H9 (cell line): ENCODE measurements around the gene WDR82. TPM values are rescaled to one million over a fixed set of nuclear protein-coding genes. Genes with fewer than 3 reads are reported as not detected.
A peak's percentile ranks its signal among the peaks of the same experiment; 100 is the strongest.

ENCODE experiments used
- DNase-seq: peaks from one replicate; pipeline ENCODE4 v3.0.0-alpha.2; 2017
- H2AFZ ChIP-seq: one replicate; pipeline ENCODE4 v1.6.1; 2013; ENCODE audit warnings: mild to moderate bottlenecking, low read length, control low read depth, moderate library complexity
- H2AK5ac ChIP-seq: 2 replicates; pipeline ENCODE4 v1.6.1; 2013; ENCODE audit warnings: low read length, control low read depth, mixed read lengths; ENCODE audit not compliant: insufficient read length
- H2BK120ac ChIP-seq: one replicate; pipeline ENCODE4 v1.6.1; 2013; ENCODE audit warnings: low read depth, mild to moderate bottlenecking, low read length, control low read depth, inconsistent platforms; ENCODE audit not compliant: poor library complexity, severe bottlenecking
- H2BK12ac ChIP-seq: 2 replicates; pipeline ENCODE4 v1.6.1; 2013; ENCODE audit warnings: low read length, control low read depth, mixed read lengths, low read depth; ENCODE audit not compliant: insufficient read length
- H2BK15ac ChIP-seq: 2 replicates; pipeline ENCODE4 v1.6.1; 2013; ENCODE audit warnings: low read depth, low read length, control low read depth
- H2BK20ac ChIP-seq: one replicate; pipeline ENCODE4 v1.6.1; 2013; ENCODE audit warnings: low read depth, mild to moderate bottlenecking, low read length, control low read depth, inconsistent platforms; ENCODE audit not compliant: poor library complexity, severe bottlenecking
- H2BK5ac ChIP-seq: 2 replicates; pipeline ENCODE4 v1.6.1; 2013; ENCODE audit warnings: low read length, control low read depth, mixed read lengths; ENCODE audit not compliant: insufficient read length
- H3K14ac ChIP-seq: 2 replicates; pipeline ENCODE4 v1.6.1; 2013; ENCODE audit warnings: low read length, control low read depth; ENCODE audit not compliant: insufficient read depth
- H3K18ac ChIP-seq: 2 replicates; pipeline ENCODE4 v1.6.1; 2013; ENCODE audit warnings: low read depth, mild to moderate bottlenecking, mixed read lengths, low read length, control low read depth; ENCODE audit not compliant: insufficient read length
- H3K23ac ChIP-seq: 2 replicates; pipeline ENCODE4 v1.6.1; 2013; ENCODE audit warnings: low read length, control low read depth, mixed read lengths, low read depth; ENCODE audit not compliant: insufficient read length
- H3K23me2 ChIP-seq: 2 replicates; pipeline ENCODE4 v1.6.1; 2013; ENCODE audit warnings: low read depth, mild to moderate bottlenecking, mixed read lengths, low read length, control low read depth; ENCODE audit not compliant: insufficient read length, poor library complexity, severe bottlenecking
- H3K27ac ChIP-seq: 2 replicates; pipeline ENCODE4 v1.5.1; 2013; ENCODE audit warnings: low read length, control low read depth, mixed read lengths, low read depth; ENCODE audit not compliant: insufficient read length
- H3K27me3 ChIP-seq: 2 replicates; pipeline ENCODE4 v1.6.1; 2013; ENCODE audit warnings: low read length, control low read depth, inconsistent platforms; ENCODE audit not compliant: insufficient read depth
- H3K4ac ChIP-seq: 2 replicates; pipeline ENCODE4 v1.6.1; 2013; ENCODE audit warnings: low read depth, mild to moderate bottlenecking, control low read depth, inconsistent platforms, low read length, moderate library complexity
- H3K4me1 ChIP-seq: 2 replicates; pipeline ENCODE4 v1.6.1; 2013; ENCODE audit warnings: low read length, control low read depth, inconsistent platforms; ENCODE audit not compliant: insufficient read depth
- H3K4me2 ChIP-seq: 2 replicates; pipeline ENCODE4 v1.6.1; 2013; ENCODE audit warnings: low read length, control low read depth, mixed read lengths; ENCODE audit not compliant: insufficient read length, insufficient read depth
- H3K56ac ChIP-seq: 2 replicates; pipeline ENCODE4 v1.6.1; 2013; ENCODE audit warnings: low read depth, mild to moderate bottlenecking, mixed read lengths, low read length, control low read depth; ENCODE audit not compliant: insufficient read length
- H3K79me1 ChIP-seq: 2 replicates; pipeline ENCODE4 v1.6.1; 2013; ENCODE audit warnings: low read depth, mild to moderate bottlenecking, moderate library complexity, low read length, control low read depth, inconsistent platforms; ENCODE audit not compliant: insufficient read depth, poor library complexity, severe bottlenecking
- H3K79me2 ChIP-seq: 2 replicates; pipeline ENCODE4 v1.6.1; 2013; ENCODE audit warnings: low read length, control low read depth, inconsistent platforms; ENCODE audit not compliant: insufficient read depth
- H3K9ac ChIP-seq: 2 replicates; pipeline ENCODE4 v1.6.1; 2013; ENCODE audit warnings: low read length, control low read depth, mixed read lengths; ENCODE audit not compliant: insufficient read length; ENCODE audit errors: extremely low read depth
- H3K9me3 ChIP-seq: one replicate; pipeline ENCODE4 v1.6.1; 2013; ENCODE audit warnings: low read depth, low read length, inconsistent platforms; ENCODE audit not compliant: control insufficient read depth
- H3T11ph ChIP-seq: one replicate; pipeline ENCODE4 v1.6.1; 2013; ENCODE audit warnings: mild to moderate bottlenecking, low read length, control low read depth, inconsistent platforms
- H4K20me1 ChIP-seq: one replicate; pipeline ENCODE4 v1.6.1; 2013; ENCODE audit not compliant: control insufficient read depth, insufficient read length, insufficient read depth
- H4K5ac ChIP-seq: 2 replicates; pipeline ENCODE4 v1.6.1; 2013; ENCODE audit warnings: low read depth, mild to moderate bottlenecking, mixed read lengths, low read length, control low read depth; ENCODE audit not compliant: insufficient read length
- H4K8ac ChIP-seq: replicated peaks from 2 replicates; pipeline ENCODE4 v1.6.1; 2013; ENCODE audit warnings: low read length, control low read depth, mixed read lengths, low read depth; ENCODE audit not compliant: insufficient read length
- H4K91ac ChIP-seq: 2 replicates; pipeline ENCODE4 v1.6.1; 2013; ENCODE audit warnings: low read depth, mild to moderate bottlenecking, moderate library complexity, mixed read lengths, low read length, control low read depth; ENCODE audit not compliant: insufficient read length
- H3K27ac Mint-ChIP-seq, 3 experiments: 2 replicates in 2 of 3; 3 replicates in 1 of 3; pipeline ENCODE4 v1.8.0; 2020 to 2021; ENCODE audit warnings: mixed read lengths in 3 of 3, mild to moderate bottlenecking in 1 of 3, moderate library complexity in 1 of 3
- H3K27me3 Mint-ChIP-seq: 2 replicates; pipeline ENCODE4 v1.8.0; 2021; ENCODE audit warnings: low read depth, mild to moderate bottlenecking, moderate library complexity, mixed read lengths
- H3K36me3 Mint-ChIP-seq, 3 experiments: 2 replicates in 2 of 3; 3 replicates in 1 of 3; pipeline ENCODE4 v1.8.0; 2020 to 2021; ENCODE audit warnings: low read depth in 3 of 3, mixed read lengths in 3 of 3; ENCODE audit not compliant: insufficient read depth in 1 of 3
- H3K4me1 Mint-ChIP-seq, 2 experiments: 2 replicates each; pipeline ENCODE4 v1.8.0; 2020; ENCODE audit warnings: mixed read lengths in 2 of 2
- H3K4me3 Mint-ChIP-seq, 2 experiments: 2 replicates in 1 of 2; 3 replicates in 1 of 2; pipeline ENCODE4 v1.8.0; 2020 to 2021; ENCODE audit warnings: mild to moderate bottlenecking in 2 of 2, mixed read lengths in 2 of 2, moderate library complexity in 1 of 2
- H3K9me3 Mint-ChIP-seq, 2 experiments: 2 replicates in 1 of 2; 3 replicates in 1 of 2; pipeline ENCODE4 v1.8.0; 2020; ENCODE audit warnings: mild to moderate bottlenecking in 2 of 2, mixed read lengths in 2 of 2, moderate library complexity in 1 of 2
- CTCF ChIP-seq: fragments of 200-600 bp; sonication (generic); conservative IDR thresholded peaks from 3 replicates; pipeline ENCODE4 v1.8.0; 2021; ENCODE audit warnings: antibody characterized with exemption, mild to moderate bottlenecking
- WGBS: extraction: QIAGEN DNeasy Blood & Tissue Kit; methylation state at CpG from one replicate; pipeline ENCODE4 v1.1.7; 2013; ENCODE audit warnings: missing lambda C conversion rate, low lambda C conversion rate, mixed read lengths; ENCODE audit not compliant: insufficient read length; ENCODE audit errors: extremely low coverage; 5-methylcytosine and 5-hydroxymethylcytosine counted together
- total RNA-seq: library from RNA; stranded (reverse); gene quantifications from 2 replicates; pipeline ENCODE4 v1.2.1, GENCODE V29; 2021

Gene WDR82
- total RNA-seq, 1 experiment from 2014 or later = 83.1 TPM

GRCh38 chr3:52225452-52226228 is 52.8 kb downstream of the WDR82 start, which contains the start of gene TLR9:
TLR9 (minus strand) TSS chr3:52225645; CDS start chr3:52225529, 116 bp downstream.
- Histone ChIP-seq H3K27ac (no peak within 1 kb of the TSS), H2BK5ac (no peak within 1 kb of the TSS), H3K14ac (no peak within 1 kb of the TSS), H2BK15ac (no peak within 1 kb of the TSS), H3K9me3 (no peaks in the 10 kb centered on the region), H3K4me2 (no peak within 1 kb of the TSS), H2AK5ac (no peak within 1 kb of the TSS), H4K8ac (no peak within 1 kb of the TSS), H3K4ac (no peak within 1 kb of the TSS), H3K79me2 (no peaks in the 10 kb centered on the region), H4K5ac (no peak within 1 kb of the TSS), H2BK12ac (no peak within 1 kb of the TSS), H3K79me1 (no peaks in the 10 kb centered on the region), H3K4me1 (no peaks in the 10 kb centered on the region), H2BK120ac (no peak within 1 kb of the TSS), H3K23me2 (no peaks in the 10 kb centered on the region), H3K9ac (no peak within 1 kb of the TSS), H3K23ac (no peak within 1 kb of the TSS), H2AFZ (no peak within 1 kb of the TSS), H4K91ac (no peak within 1 kb of the TSS), H3K56ac (no peak within 1 kb of the TSS), H3K27me3 (no peaks in the 10 kb centered on the region), H4K20me1 (no peaks in the 10 kb centered on the region), H3T11ph (no peak within 1 kb of the TSS), H3K18ac (no peak within 1 kb of the TSS), H2BK20ac (no peak within 1 kb of the TSS)
- Mint-ChIP-seq H3K27me3 (no peaks in the 10 kb centered on the region; the same call in none of the 2 replicates), H3K4me3 (no peak within 1 kb of the TSS; a peak in 1 of 5 replicates), H3K36me3 (peaks cover 10 to 15% (median 13%) of the 10 kb centered on the region in 3 experiments), H3K4me1 (peaks cover 0 to 17% of the 10 kb centered on the region in 2 experiments; a peak in 3 of 4 replicates), H3K27ac (peak within 1 kb of the TSS in 1 of 3 experiments; percentile 84; a peak in 3 of 7 replicates), H3K9me3 (no peaks in the 10 kb centered on the region; a peak in 2 of 5 replicates)
- peak; percentile 28 for DNase-seq
- TF ChIP-seq CTCF = no peak
- no CpG with 5 or more reads among the region's 9 CpGs for WGBS
